Measurements from ENCODE around the gene OBSCN.

DNA sequence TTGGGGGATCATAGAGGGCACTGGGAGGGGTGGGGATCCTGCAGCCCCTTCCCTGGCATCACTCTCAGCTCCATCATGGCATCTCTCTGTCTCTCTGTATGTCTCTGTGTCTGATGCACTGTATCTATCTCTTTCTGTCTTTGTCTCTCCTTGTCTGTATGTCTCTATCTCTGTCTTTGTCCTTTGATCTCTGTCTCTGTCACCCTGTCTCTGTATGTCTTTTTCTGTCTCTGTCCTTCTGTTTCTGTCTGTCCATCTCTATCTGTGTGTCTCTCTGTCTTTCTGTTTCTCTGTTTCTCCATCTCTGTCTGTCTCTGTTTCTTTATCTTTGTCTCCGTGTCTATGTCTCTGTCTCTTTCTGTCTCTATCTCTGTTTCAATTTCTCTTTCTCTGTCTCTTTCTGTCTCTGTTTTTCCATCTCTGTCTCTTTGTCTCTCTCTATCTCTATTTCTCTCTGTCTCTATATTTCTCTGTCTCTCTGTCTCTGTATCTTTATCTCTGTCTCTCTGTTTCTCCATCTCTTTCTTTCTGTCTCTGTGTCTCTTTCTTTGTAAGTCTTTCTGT, 142.4 kb downstream of the OBSCN start:
- TF ChIP-seq, protein P1, sequence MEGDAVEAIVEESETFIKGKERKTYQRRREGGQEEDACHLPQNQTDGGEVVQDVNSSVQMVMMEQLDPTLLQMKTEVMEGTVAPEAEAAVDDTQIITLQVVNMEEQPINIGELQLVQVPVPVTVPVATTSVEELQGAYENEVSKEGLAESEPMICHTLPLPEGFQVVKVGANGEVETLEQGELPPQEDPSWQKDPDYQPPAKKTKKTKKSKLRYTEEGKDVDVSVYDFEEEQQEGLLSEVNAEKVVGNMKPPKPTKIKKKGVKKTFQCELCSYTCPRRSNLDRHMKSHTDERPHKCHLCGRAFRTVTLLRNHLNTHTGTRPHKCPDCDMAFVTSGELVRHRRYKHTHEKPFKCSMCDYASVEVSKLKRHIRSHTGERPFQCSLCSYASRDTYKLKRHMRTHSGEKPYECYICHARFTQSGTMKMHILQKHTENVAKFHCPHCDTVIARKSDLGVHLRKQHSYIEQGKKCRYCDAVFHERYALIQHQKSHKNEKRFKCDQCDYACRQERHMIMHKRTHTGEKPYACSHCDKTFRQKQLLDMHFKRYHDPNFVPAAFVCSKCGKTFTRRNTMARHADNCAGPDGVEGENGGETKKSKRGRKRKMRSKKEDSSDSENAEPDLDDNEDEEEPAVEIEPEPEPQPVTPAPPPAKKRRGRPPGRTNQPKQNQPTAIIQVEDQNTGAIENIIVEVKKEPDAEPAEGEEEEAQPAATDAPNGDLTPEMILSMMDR (conservative IDR thresholded peaks at IDR 0.05 in 1 of 2, IDR thresholded peaks at IDR 0.05 in 1 of 2; ENCODE audit: extremely low read depth in 1 of 2, insufficient read depth in 1 of 2, low read depth in 1 of 2, low read length in 2 of 2), result no peak
- no peak for TF ChIP-seq EZH2 (IDR thresholded peaks at IDR 0.05; ENCODE audit: borderline replicate concordance, low read length)

Measured in mammary epithelial cell (primary cell).